Gastroesophageal sphincter (tissue), 4 donors: ENCODE data around the gene AREG. TPM values are rescaled to one million over a fixed set of nuclear protein-coding genes. Genes with fewer than 3 reads are reported as not detected.

Experiments
- ATAC-seq: fragments of 150-250 bp; one replicate; pipeline ENCODE4 v1.9.1; 2016; ENCODE audit warnings: mild to moderate bottlenecking, moderate library complexity
- H3K27ac ChIP-seq, 4 donors: fragments of 200-600 bp; sonication (generic) in 3 of 4; 1 replicate in 3 of 4; 2 replicates in 1 of 4; pipeline ENCODE4 v1.5.1; 2016 to 2019
- H3K27me3 ChIP-seq: fragments of 200-600 bp; sonication (generic); one replicate; pipeline ENCODE4 v1.5.1; 2019
- H3K36me3 ChIP-seq, 2 donors: fragments of 200-600 bp; sonication (generic); one replicate each; pipeline ENCODE4 v1.5.1; 2019; ENCODE audit warnings: control low read depth in 1 of 2
- H3K4me1 ChIP-seq, 3 donors: fragments of 200-600 bp; sonication (generic); 1 replicate in 2 of 3; 2 replicates in 1 of 3; pipeline ENCODE4 v1.5.1; 2016 to 2019; ENCODE audit warnings: control low read depth in 2 of 3
- H3K4me3 ChIP-seq, 2 donors: fragments of 200-600 bp; sonication (generic); one replicate each; pipeline ENCODE4 v1.5.1; 2019; ENCODE audit warnings: mild to moderate bottlenecking in 1 of 2, moderate library complexity in 1 of 2
- H3K9me3 ChIP-seq, 3 donors: fragments of 200-600 bp; sonication (generic); one replicate each; pipeline ENCODE4 v1.5.1; 2017 to 2019; ENCODE audit warnings: control low read depth in 2 of 3
- CTCF ChIP-seq, 4 experiments: fragments of 200-600 bp in 2 of 4; fragments of 450-650 bp in 2 of 4; sonication (generic) in 1 of 4; IDR thresholded peaks; one replicate each; pipeline ENCODE4 v1.5.1; 2017 to 2019; ENCODE audit warnings: antibody characterized with exemption in 4 of 4, mild to moderate bottlenecking in 2 of 4, moderate library complexity in 2 of 4
- EP300 ChIP-seq: sonication (generic); formaldehyde crosslinking; IDR thresholded peaks from one replicate; pipeline ENCODE4 v1.6.1; 2017; ENCODE audit warnings: antibody characterized with exemption, mild to moderate bottlenecking
- POLR2A ChIP-seq, 2 donors: fragments of 450-650 bp; IDR thresholded peaks; one replicate each; pipeline ENCODE4 v1.6.1; 2017; ENCODE audit warnings: antibody characterized with exemption in 2 of 2, mild to moderate bottlenecking in 2 of 2, moderate library complexity in 1 of 2
- POLR2AphosphoS5 ChIP-seq: sonication (generic); formaldehyde crosslinking; IDR thresholded peaks from one replicate; pipeline ENCODE4 v1.6.1; 2017; ENCODE audit warnings: antibody characterized with exemption
- WGBS, 2 donors: methylation state at CpG; one replicate each; pipeline ENCODE4 v1.1.5; 2018; ENCODE audit warnings: low coverage in 1 of 2; 5-methylcytosine and 5-hydroxymethylcytosine counted together
- total RNA-seq, 4 donors: library from RNA; depleted of rRNA; stranded (reverse); fragments of >200 nt; gene quantifications; one replicate each; pipeline ENCODE4 v1.1.0, GENCODE V29; 2016

AREG gene
- total RNA-seq, 4 donors from 2014 or later, result 2.2 to 7.3 (median 3.4) TPM

DNA sequence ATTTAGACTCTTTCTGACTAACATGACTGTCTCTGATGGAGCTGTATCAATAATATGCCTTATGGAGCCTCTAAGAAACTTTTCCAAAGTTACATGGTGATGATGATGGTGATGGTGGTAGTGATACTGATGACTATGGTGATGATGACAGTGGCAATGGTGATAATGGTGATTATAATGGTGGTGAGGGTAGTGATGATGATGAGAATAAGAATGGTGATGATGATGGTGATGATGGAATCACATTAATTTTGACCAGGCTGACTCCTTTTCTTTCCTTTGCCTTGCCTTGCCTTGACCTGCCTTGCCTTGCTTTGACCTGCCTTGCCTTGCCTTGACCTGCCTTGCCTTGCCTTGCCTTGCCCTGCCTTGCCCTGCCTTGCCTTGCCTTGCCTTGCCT, 31.7 kb upstream of the AREG start:
- Histone ChIP-seq H3K4me3 (no peak overlapping the region), H3K36me3 (no peaks in the 10 kb centered on the region), H3K9me3 (no peaks in the 10 kb centered on the region), H3K4me1 (no peaks in the 10 kb centered on the region), H3K27ac (no peak overlapping the region), H3K27me3 (no peaks in the 10 kb centered on the region)
- ATAC-seq, result no peak
- TF ChIP-seq POLR2AphosphoS5, result no peak
- no peak for TF ChIP-seq EP300
- no peak for TF ChIP-seq POLR2A (IDR thresholded peaks at IDR 0.05)
- no peak for TF ChIP-seq CTCF (IDR thresholded peaks at IDR 0.05)

DNA sequence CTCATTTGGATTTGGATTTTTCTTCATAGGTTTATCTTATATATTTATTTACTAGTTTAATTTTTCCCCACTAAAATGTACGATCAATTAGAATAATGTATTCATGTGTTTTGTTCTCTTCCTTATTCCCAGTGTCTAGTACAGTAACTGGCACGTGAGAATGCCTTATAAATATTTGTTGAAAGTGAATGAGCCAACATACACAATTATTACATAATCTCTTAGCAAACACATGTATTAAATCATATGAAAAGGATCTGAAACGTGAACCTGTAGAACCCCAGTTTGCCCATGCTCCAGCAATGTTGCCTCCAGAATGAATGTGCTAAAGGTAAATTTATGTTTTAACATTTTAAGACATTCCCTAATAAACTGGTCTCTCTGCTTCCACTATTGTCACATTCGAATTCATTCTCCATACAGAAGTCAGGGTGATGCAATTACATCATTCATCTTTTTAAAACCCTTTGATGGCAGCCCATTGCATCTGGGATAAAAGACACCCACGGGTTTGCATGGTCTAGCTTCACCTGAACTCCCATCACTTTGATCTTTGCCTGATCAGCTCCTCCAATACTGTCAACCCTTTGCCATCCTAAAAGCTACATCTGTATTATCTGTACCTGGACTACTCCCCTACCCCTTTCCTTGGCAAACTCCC, 30.7 kb upstream of the AREG start:
- Histone ChIP-seq H3K36me3 (no peaks in the 10 kb centered on the region), H3K4me3 (no peak overlapping the region), H3K4me1 (no peaks in the 10 kb centered on the region), H3K9me3 (no peaks in the 10 kb centered on the region), H3K27me3 (no peaks in the 10 kb centered on the region), H3K27ac (no peak overlapping the region)
- WGBS, 2 donors, result 60 to 70% methylated on average over 5 of the region's 5 CpGs
- ATAC-seq, result no peak
- TF ChIP-seq CTCF (IDR thresholded peaks at IDR 0.05), result no peak
- TF ChIP-seq EP300, result no peak
- no peak for TF ChIP-seq POLR2AphosphoS5
- TF ChIP-seq POLR2A (IDR thresholded peaks at IDR 0.05), result no peak

DNA sequence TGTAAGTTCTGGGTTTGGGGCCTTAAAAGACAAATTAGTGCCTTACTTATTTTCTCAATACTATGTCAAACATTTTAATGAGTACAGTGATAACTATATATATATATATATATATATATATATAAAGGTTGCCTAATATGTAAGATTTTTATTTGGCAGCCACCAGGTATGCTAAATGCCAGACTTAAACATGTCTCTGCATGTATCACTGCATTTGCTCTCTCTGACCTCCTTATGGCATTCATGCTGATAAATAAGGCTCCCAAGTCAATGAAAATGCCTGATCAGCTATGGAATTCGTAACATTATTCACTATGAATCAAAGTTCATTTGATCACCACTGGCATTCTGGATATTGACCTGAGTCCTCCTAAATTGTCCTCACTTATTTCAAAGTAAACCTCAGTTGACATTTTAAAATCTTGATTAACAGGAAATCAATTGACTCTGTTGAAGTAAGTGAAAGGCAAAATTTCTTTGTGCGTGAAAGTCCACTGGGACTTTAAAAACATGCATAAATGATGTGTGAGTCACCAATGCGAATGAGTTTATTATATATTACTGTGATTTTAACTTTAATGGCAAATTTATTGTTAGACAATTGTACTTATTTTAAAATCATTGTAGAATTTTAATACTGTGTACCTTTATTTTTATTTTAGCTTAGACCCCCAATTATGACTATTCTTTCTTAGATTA, 29.2 kb upstream of the AREG start:
- no peak for TF ChIP-seq CTCF (IDR thresholded peaks at IDR 0.05)
- TF ChIP-seq POLR2A (IDR thresholded peaks at IDR 0.05), result no peak
- no peak for TF ChIP-seq EP300
- TF ChIP-seq POLR2AphosphoS5, result no peak
- ATAC-seq, result no peak
- Histone ChIP-seq H3K4me1 (no peaks in the 10 kb centered on the region), H3K36me3 (no peaks in the 10 kb centered on the region), H3K9me3 (no peaks in the 10 kb centered on the region), H3K27me3 (no peaks in the 10 kb centered on the region), H3K27ac (no peak overlapping the region), H3K4me3 (no peak overlapping the region)
- WGBS, 2 donors, result 85 to 92% methylated on average over 3 of the region's 3 CpGs

DNA sequence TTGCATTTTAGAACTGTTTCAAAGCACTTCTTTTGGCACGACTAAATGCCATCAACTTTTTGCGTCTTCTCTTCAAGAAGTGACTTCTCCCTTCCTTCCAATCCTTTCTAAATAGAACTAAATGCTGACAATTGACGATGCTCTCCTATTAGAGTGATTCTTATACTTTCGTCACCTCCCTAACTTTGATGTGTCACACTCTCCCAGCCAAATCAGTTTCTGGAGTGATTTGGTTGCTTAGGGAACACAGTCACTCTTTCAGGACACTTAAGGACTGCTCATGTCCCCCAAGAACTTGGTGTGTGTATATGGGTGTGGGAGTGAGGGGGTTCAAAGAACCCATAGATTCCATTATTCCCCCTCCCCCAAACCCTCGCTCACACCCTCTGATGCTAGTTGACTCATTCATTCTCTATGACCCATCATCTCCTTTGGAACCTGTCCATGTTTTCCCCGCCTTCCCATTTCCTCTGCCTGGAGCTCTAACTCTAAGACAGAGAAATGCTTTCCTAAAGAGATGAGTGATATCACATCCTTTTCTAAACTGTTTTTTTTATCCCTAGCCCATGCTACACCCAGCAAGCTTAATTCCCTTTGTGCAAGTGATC, 26.8 kb upstream of the AREG start:
- Histone ChIP-seq H3K9me3 (no peaks in the 10 kb centered on the region), H3K27me3 (no peaks in the 10 kb centered on the region), H3K36me3 (no peaks in the 10 kb centered on the region), H3K4me3 (no peak overlapping the region), H3K4me1 (no peaks in the 10 kb centered on the region), H3K27ac (no peak overlapping the region)
- TF ChIP-seq EP300 (no peak), CTCF (IDR thresholded peaks at IDR 0.05) (no peak), POLR2A (IDR thresholded peaks at IDR 0.05) (no peak), POLR2AphosphoS5 (no peak)
- 75 to 80% methylated on average over 4 to 6 of the region's 6 CpGs for WGBS, 2 donors
- no peak for ATAC-seq

DNA sequence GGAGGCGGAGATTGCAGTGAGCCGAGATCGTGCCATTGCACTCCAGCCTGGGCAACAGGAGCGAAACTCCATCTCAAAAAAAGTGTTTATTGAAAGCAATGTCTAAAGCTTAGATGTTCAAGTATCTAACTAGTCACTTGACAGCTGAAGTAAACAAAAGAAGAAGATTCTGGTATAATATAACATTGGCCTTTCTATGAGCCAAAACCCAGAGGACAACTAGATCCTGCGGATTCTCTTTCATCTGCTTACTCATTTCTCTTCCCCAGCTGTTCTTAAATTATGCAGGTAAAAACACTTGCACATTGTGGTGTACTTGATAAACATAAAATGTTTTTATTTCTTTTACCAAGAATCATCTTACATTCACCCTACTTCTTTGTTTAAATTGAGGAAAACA, 24.1 kb upstream of the AREG start:
- H3K27ac ChIP-seq, result no peak overlapping the region
- no peaks in the 10 kb centered on the region for H3K27me3 ChIP-seq
- ATAC-seq, result no peak
- no peaks in the 10 kb centered on the region for H3K36me3 ChIP-seq
- H3K9me3 ChIP-seq, result no peaks in the 10 kb centered on the region
- TF ChIP-seq POLR2A (IDR thresholded peaks at IDR 0.05) (no peak), CTCF (IDR thresholded peaks at IDR 0.05) (no peak), EP300 (no peak), POLR2AphosphoS5 (no peak)
- H3K4me3 ChIP-seq, result no peak overlapping the region
- whole genome bisulfite sequencing, 2 donors, result 30 to 75% methylated on average over 5 of the region's 5 CpGs
- H3K4me1 ChIP-seq, result no peaks in the 10 kb centered on the region
